NCI-H1105 treated with DMSO at 0.1 percent for 48 hours (cell line): ENCODE measurements around the gene CBX2.

Source experiments
- DNase-seq: peaks from one replicate; lab custom pipeline; 2025; lab: John Stamatoyannopoulos, UW

The CBX2 gene

DNA sequence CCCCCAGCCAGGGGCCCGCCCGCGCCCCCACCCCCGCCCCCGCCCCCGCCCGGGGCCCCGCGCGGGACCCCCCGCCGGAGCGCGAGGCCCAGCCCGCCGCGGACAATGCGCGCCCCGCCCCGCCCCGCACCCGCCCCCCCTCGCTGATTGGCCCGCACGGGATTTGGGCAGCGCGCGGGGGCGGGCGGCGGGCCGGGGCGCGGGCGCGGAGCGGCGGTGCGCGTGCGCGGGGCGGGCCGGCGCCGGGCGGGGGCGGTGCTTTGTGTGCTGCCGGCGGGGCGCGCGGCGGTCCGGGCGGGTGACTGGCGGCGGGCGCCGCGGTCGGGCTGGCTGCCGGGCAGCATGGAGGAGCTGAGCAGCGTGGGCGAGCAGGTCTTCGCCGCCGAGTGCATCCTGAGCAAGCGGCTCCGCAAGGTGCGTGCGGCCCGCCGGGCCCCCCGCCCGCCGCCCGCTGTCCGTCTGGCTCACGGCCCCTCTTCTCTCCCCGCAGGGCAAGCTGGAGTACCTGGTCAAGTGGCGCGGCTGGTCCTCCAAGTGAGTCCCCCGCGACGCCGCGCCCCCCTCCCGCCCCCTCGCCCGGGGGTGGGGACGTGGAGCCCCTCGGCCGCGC lies at the start of gene CBX2:
Gene CBX2, plus strand, starts transcription at position 255 of the 610 bp plus-strand sequence. Its CDS starts 88 bp downstream, at position 343.
- DNase-seq = peak; percentile 61

- DNase-seq = peak; percentile 79
Measured at GRCh38 chr17:79728169-79728907, 49.6 kb upstream of the CBX2 start.

DNA sequence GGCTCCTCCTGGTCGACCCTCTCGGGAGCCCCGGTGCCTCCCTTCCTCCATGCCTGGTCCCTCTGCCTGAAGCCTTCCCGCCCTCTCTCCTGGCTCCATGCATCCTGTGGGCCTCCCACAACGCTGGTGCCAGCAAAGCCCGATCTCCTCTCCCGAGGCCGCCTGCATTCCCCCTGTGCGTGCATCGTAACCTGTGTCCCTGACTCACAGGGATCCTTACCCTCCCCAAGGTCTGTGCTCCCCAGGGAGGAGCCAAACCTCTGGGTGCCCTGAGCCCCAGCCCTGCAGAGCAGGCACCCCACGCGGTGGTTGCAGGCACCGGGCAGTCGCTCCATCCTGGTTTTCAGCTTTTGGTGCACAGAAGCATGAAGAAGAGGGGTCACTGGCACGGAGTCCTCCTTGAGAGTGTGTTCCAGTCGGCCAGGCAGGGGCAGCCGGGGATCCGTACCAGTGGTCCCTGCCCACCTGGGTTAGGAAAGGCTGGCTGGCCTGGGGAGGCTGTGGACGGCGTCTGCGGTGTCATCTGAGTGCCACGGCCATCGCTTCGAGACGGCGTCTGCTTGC lies 49.0 kb upstream of the CBX2 start:
- no peak for DNase-seq

GRCh38 chr17:79729761-79730160 lies 48.2 kb upstream of the CBX2 start:
- DNase-seq = no peak

DNA sequence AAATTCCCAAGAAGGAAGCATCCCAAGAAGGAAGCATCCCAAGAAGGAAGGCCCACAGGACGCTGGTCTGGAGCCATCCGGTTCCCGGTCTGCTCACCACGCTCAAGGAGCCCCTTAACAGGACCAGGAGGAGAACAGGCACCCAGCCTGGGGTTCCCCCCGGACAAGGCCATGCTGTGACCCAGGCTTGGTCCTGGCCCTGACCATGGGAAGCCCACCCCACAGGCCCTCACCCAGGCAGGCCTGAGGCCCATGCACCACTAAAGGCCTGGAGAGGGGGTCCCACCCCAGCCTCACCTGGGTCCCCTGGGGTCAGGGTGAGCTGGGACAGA lies 47.5 kb upstream of the CBX2 start:
- DNase-seq = no peak

DNA sequence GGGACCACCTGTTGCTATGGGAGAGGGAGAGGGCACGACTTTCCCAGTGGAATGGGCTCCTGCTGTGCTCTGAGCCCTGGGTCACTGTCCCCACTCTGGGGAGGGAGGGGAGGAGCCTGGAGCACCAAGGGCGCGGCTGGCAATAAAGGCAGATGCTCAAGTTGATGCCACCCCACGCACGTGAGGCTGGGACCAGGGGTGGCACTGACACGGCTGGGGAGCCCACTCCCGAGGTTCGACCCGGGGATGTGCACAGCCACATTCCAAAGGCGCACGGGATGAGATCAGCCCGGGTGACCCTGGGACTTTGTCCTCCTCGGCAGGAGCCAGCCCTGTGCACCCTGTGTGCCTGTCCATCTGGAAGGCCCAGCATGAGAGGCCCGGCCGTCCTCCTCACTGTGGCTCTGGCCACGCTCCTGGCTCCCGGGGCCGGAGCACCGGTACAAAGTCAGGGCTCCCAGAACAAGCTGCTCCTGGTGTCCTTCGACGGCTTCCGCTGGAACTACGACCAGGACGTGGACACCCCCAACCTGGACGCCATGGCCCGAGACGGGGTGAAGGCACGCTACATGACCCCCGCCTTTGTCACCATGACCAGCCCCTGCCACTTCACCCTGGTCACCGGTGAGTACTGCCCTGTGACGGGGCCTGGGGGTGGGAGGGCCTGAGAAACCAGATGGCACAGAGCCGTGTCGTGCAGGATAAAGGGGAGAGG lies 47.0 kb upstream of the CBX2 start, which contains the start of gene ENPP7:
Gene ENPP7, plus strand, starts transcription at position 175 of the 715 bp plus-strand sequence. Its CDS starts 197 bp downstream, at position 372.
- DNase-seq = no peak

GRCh38 chr17:79732254-79732653 lies 45.7 kb upstream of the CBX2 start:
- DNase-seq = no peak

DNA sequence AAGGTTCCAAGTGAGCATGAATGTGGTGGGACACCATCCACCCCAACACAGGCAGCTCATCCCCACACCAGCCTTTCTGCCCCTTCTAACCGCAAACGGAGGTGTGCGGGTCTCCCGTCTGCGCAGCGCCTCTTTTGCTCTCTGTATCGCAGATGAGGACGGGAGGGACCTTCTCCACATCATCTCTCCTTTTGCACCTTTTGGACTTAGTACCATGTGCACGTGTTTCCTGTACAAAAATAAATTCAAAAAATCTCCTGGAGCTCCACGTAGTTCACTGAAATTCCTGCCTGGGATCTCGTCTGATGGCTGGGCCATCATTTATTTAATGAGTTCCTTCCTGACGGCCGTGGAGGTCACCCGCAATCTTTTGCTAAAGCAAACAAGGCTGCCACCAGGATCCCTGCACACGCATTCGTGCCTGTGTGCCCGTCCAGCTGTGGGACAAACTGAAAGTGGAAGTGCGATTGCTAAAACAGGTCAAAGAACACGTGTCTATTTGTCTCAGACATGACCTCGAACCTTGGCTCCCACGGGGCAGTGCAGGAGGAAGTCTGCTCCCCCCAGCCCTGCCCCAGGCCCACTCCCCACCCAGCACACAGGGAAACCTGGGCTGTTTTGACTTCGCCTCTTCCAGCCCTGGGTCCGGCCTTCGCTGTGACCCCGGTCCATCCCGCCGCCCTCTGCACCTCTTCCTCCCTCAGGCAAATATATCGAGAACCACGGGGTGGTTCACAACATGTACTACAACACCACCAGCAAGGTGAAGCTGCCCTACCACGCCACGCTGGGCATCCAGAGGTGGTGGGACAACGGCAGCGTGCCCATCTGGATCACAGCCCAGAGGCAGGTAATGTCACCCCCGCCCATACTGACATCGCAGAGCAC lies 44.9 kb upstream of the CBX2 start:
- DNase-seq = no peak

GRCh38 chr17:79733692-79734070 lies 44.3 kb upstream of the CBX2 start:
- DNase-seq = no peak

GRCh38 chr17:79735096-79735495 lies 42.9 kb upstream of the CBX2 start:
- no peak for DNase-seq

GRCh38 chr17:79737046-79737921 lies 40.7 kb upstream of the CBX2 start:
- no peak for DNase-seq

- no peak for DNase-seq
Measured at GRCh38 chr17:79737922-79738578, 39.9 kb upstream of the CBX2 start.

- no peak for DNase-seq
Measured at GRCh38 chr17:79738643-79739042, 39.3 kb upstream of the CBX2 start.

- no peak for DNase-seq
Measured at GRCh38 chr17:79739148-79740062, 38.5 kb upstream of the CBX2 start.

- DNase-seq = no peak
Measured at GRCh38 chr17:79740413-79740812, 37.5 kb upstream of the CBX2 start.

DNA sequence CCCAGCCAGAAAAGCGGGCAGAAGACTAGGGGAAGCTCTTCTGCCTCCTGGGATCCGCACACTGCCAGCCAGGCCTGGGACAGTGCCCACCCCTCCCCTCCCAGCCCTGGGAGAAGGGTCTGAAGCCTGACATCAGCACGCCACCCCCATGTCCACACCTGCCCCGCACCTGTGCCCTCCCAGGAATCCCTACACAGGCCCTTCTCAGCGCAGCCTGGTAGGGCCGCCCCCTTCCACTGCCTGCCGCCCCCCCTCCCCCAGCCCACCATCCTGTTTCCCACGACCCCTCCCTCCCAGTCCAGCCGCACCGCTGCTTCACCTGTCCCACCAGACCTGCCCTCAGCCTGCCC lies 36.6 kb upstream of the CBX2 start:
- no peak for DNase-seq

- DNase-seq = peak; percentile 58
Measured at GRCh38 chr17:79741751-79742588, 36.0 kb upstream of the CBX2 start.

- DNase-seq = no peak
Measured at GRCh38 chr17:79742589-79742918, 35.4 kb upstream of the CBX2 start.
